Uterus (tissue), 4 donors: ENCODE results near the gene P2RX7. TPM values are rescaled to one million over a fixed set of nuclear protein-coding genes. Genes with fewer than 3 reads are reported as not detected.

Source experiments
- DNase-seq, 2 donors: peaks; one replicate each; pipeline ENCODE4 v3.0.0-alpha.2; 2019 to 2020
- H3K27ac ChIP-seq, 2 donors: fragments of 200-600 bp; sonication (generic); 1 replicate in 1 of 2; 2 replicates in 1 of 2; pipeline ENCODE4 v1.5.1; 2016 to 2018
- H3K27me3 ChIP-seq, 2 donors: fragments of 200-600 bp; sonication (generic); one replicate each; pipeline ENCODE4 v1.5.1; 2018 to 2019; ENCODE audit warnings: control low read depth in 1 of 2
- H3K36me3 ChIP-seq, 2 donors: fragments of 200-600 bp; sonication (generic); one replicate each; pipeline ENCODE4 v1.5.1; 2019; ENCODE audit warnings: control low read depth in 1 of 2
- H3K4me1 ChIP-seq, 2 donors: fragments of 200-600 bp; sonication (generic); one replicate each; pipeline ENCODE4 v1.5.1; 2018 to 2019; ENCODE audit warnings: control low read depth in 1 of 2
- H3K4me3 ChIP-seq, 2 donors: fragments of 200-600 bp; sonication (generic); 1 replicate in 1 of 2; 2 replicates in 1 of 2; pipeline ENCODE4 v1.5.1; 2018 to 2019; ENCODE audit warnings: mild to moderate bottlenecking in 1 of 2
- H3K9me3 ChIP-seq, 2 donors: fragments of 200-600 bp; sonication (generic); one replicate each; pipeline ENCODE4 v1.5.1; 2019; ENCODE audit warnings: control low read depth in 1 of 2
- POLR2A ChIP-seq, 2 donors: fragments of 450-650 bp; IDR thresholded peaks; one replicate each; pipeline ENCODE4 v1.6.1; 2016; ENCODE audit warnings: antibody characterized with exemption in 2 of 2, mild to moderate bottlenecking in 1 of 2, moderate library complexity in 1 of 2
- intact Hi-C: fragments of 100-400 bp; cut with DNase I; formaldehyde crosslinking; loops from one replicate; pipeline ENCODE4 v1.15.1; 2023; ENCODE audit warnings: low total_unique reads
- total RNA-seq, 4 donors: library from RNA; depleted of rRNA in 3 of 4; stranded (reverse); fragments of >200 nt in 3 of 4; gene quantifications; one replicate each; pipeline versions ENCODE4 v1.1.0 to v1.2.4, GENCODE V29; 2014 to 2023
- TF ChIP-seq, protein P1 (sequence below), 4 experiments: fragments of 200-600 bp in 2 of 4; fragments of 450-650 bp in 2 of 4; sonication (generic) in 2 of 4; IDR thresholded peaks; one replicate each; pipeline ENCODE4 v1.5.1; 2016 to 2019; ENCODE audit warnings: antibody characterized with exemption in 4 of 4, mild to moderate bottlenecking in 2 of 4, moderate library complexity in 1 of 4
- donor health status: DM: yes; HTN: yes; CAD: no.

The P2RX7 gene
- total RNA-seq, 4 donors from 2014 or later = 1.0 to 7.7 (median 3.1) TPM

DNA sequence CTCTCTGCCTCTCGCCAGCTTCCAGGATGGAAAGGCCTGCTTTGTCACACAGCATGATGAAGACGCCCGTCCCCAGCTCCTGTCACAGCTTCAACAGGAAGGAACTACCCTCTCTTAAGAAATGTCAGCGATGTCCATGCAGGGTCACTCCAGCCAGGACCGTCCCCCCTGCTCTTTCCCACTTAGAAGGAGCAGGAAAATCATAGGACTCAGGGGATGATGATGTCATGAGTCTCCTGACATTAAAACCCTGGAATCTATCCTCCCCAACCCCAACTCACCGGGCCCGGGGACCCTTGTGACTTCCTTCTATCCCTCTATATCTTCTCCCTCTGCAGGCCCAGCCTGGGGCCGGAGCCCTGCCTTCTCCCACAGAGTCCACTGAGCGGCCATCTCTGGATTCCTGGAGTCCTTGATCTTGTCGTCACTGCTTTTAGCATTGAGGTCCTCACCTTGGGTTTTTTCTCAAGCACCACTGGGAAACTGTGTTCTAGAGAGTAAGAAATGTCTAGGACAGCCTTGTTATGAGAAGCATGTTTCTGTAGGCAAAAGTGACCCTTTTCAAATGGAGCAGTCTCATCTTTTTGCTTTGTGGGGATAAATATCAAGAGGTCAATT lies 42.8 kb upstream of the P2RX7 start:
- H3K36me3 ChIP-seq = no peaks in the 10 kb centered on the region
- TF ChIP-seq POLR2A (IDR thresholded peaks at IDR 0.05) = no peak
- TF ChIP-seq, protein P1, sequence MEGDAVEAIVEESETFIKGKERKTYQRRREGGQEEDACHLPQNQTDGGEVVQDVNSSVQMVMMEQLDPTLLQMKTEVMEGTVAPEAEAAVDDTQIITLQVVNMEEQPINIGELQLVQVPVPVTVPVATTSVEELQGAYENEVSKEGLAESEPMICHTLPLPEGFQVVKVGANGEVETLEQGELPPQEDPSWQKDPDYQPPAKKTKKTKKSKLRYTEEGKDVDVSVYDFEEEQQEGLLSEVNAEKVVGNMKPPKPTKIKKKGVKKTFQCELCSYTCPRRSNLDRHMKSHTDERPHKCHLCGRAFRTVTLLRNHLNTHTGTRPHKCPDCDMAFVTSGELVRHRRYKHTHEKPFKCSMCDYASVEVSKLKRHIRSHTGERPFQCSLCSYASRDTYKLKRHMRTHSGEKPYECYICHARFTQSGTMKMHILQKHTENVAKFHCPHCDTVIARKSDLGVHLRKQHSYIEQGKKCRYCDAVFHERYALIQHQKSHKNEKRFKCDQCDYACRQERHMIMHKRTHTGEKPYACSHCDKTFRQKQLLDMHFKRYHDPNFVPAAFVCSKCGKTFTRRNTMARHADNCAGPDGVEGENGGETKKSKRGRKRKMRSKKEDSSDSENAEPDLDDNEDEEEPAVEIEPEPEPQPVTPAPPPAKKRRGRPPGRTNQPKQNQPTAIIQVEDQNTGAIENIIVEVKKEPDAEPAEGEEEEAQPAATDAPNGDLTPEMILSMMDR (IDR thresholded peaks at IDR 0.05) = no peak
- intact Hi-C loops = no loop called here
- no peak for DNase-seq
- no peak overlapping the region for H3K4me3 ChIP-seq
- no peak overlapping the region for H3K27ac ChIP-seq
- no peaks in the 10 kb centered on the region for H3K4me1 ChIP-seq
- no peaks in the 10 kb centered on the region for H3K9me3 ChIP-seq
- no peaks in the 10 kb centered on the region for H3K27me3 ChIP-seq

DNA sequence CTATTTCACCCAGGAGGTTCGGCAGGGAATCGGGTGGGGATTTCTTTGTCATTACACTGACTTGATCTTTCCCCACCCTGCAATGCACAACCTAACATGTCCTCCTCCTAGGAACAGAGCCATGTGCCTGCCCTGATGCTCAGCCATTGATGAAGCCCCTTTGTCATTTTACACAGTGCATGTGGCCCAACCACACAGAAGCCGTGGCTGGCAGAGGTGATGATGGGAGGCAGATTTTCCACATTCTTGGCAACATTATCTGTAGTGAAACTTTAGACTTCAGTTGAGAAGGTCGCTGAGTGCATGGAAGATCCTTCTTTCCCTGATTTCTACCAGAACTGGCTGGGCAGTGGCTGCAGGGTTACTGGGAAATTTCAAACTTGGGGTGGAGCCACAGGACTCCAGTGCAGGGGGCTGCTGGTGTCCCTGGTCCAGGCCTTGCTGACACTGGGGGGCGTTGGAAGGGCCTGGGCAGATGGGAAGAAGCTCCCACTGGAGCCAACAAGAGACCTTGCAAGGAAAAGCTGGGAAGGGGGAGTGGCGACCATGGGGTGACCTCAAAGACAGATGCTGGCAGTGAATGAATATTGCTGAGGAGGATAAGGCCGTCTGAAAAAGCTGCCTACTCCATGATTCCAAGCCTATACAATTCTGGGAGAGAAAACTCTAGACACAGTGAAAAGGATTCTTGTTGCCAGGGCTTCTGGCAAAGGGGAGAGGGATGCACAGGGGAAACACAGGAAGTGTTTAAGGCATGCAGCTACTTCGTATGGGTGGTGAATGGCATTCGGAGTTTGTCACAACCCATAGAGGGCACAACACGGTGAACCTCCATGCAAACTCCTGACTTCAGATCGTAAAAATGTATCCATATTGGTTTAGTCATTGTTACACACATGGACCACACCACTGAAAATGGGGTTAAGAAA lies 41.8 kb upstream of the P2RX7 start:
- Histone ChIP-seq H3K27me3 (no peaks in the 10 kb centered on the region), H3K9me3 (no peaks in the 10 kb centered on the region), H3K27ac (no peak overlapping the region), H3K4me3 (no peak overlapping the region), H3K36me3 (no peaks in the 10 kb centered on the region), H3K4me1 (no peaks in the 10 kb centered on the region)
- no peak for TF ChIP-seq POLR2A (IDR thresholded peaks at IDR 0.05)
- TF ChIP-seq, protein P1 (IDR thresholded peaks at IDR 0.05) = no peak
- intact Hi-C loops = no loop called here
- DNase-seq = no peak

DNA sequence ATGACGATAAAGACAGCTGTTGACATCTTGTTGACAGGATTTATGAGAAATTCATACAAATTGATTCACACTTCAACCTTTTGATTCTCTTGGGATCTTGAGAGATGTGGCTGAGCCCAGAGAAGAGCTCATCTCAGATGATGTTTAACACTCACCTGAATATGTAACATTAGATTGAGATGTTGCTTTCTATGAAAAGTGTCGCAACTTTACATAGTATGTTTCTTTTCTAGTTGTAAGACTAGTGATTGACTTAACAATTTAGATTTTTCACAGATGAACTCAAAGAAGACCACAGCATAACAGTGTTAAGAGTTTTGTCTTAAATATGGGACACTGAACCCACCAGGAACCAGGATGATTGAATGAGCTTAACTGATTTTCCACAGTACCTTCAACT lies 40.6 kb upstream of the P2RX7 start:
- Histone ChIP-seq H3K27me3 (no peaks in the 10 kb centered on the region), H3K9me3 (no peaks in the 10 kb centered on the region), H3K4me3 (no peak overlapping the region), H3K36me3 (no peaks in the 10 kb centered on the region), H3K27ac (no peak overlapping the region), H3K4me1 (no peaks in the 10 kb centered on the region)
- DNase-seq = no peak
- intact Hi-C loops = no loop called here
- TF ChIP-seq POLR2A (IDR thresholded peaks at IDR 0.05) = no peak
- TF ChIP-seq, protein P1 (IDR thresholded peaks at IDR 0.05) = no peak

DNA sequence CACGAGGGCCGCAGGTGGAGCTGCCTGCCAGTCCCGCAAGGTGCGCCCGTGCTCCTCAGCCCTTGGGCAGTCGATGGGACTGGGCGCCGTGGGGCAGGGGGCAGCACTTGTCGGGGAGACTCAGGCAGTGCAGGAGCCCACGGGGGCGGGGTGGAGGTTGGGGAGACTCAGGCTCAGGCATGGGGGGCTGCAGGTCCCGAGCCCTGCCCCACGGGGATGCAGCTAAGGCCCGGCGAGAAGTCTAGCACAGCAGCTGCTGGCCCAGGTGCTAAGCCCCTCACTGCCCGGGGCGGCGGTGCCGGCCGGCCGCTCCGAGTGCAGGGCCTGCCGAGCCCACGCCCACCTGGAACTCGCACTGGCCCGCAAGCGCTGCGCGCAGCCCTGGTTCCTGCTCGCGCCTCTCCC lies 39.2 kb upstream of the P2RX7 start:
- no peaks in the 10 kb centered on the region for H3K36me3 ChIP-seq
- intact Hi-C loops = no loop called here
- no peak overlapping the region for H3K27ac ChIP-seq
- DNase-seq = no peak
- no peak for TF ChIP-seq POLR2A (IDR thresholded peaks at IDR 0.05)
- TF ChIP-seq, protein P1 (IDR thresholded peaks at IDR 0.05) = no peak
- H3K4me1 ChIP-seq = no peaks in the 10 kb centered on the region
- H3K4me3 ChIP-seq = no peak overlapping the region
- H3K27me3 ChIP-seq = no peaks in the 10 kb centered on the region
- no peaks in the 10 kb centered on the region for H3K9me3 ChIP-seq
